ENCODE measurements around the gene INPP5K. TPM values are rescaled to one million over a fixed set of nuclear protein-coding genes. Genes with fewer than 3 reads are reported as not detected.

Gene INPP5K
- total and polyA plus RNA-seq, 2 donors (not counting 1 experiment from before 2014, with no cell fraction given) = 53.8 to 77.9 TPM

DNA sequence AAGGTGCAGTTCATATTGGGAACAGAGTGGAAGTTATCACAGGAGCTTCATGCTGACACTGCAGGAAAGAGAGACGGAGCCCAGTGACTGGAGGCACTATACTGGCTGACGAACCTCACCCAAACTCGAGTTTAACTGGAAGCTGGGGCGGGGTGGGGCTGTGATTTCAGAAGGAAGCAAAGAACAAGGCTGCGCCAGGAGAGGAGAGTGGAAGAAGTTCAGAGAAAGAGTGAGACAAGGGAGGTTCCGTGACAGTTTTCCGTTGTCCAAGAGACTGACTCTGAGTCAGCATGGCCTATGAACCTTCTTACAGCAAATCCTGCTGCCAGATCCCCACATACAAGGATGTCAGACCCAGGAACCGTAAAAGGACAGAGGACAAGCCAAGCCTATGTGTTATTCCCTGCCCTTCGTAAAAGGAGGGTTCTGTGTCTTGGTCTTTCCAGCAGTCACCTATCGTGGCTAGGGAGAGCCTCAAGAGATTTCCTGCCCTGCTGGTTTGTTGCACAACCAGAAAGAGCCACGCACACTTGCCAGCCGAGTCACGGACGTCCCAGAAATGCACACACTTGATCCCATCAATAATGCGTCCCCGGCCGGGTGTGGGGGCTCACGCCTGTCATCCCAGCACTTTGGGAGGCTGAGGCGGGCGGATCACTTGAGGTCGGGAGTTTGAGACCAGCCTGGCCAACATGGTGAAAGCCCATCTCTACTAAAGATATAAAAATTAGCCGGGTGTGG lies 41.1 kb upstream of the INPP5K start:
- Mint-ChIP-seq H3K27ac (no peak overlapping the region), H3K4me1 (peaks cover 55% of the 10 kb centered on the region), H3K4me3 (no peak overlapping the region), H3K9me3 (ENCODE audit: insufficient read depth) (no peaks in the 10 kb centered on the region), H3K27me3 (no peaks in the 10 kb centered on the region)
- TF ChIP-seq CTCF (IDR thresholded peaks at IDR 0.05) (no peak), EZH2 (IDR thresholded peaks at IDR 0.05; ENCODE audit: borderline replicate concordance, insufficient read depth, low read depth, low read length, poor library complexity, severe bottlenecking) (no peak)
- Histone ChIP-seq H3K4me3 (ENCODE audit: control extremely low read depth in 1 of 5, extremely low read depth in 1 of 5, insufficient read depth in 1 of 5, low read depth in 2 of 5, low read length in 4 of 5) (no peak overlapping the region), H3K9me3 (ENCODE audit: control extremely low read depth in 1 of 3, control insufficient read depth in 2 of 3, insufficient read depth in 1 of 3, low read length in 2 of 3) (no peaks in the 10 kb centered on the region), H2AFZ (ENCODE audit: insufficient read depth, low read depth, low read length, poor library complexity, severe bottlenecking) (no peak overlapping the region), H3K27me3 (replicated peaks in 1 of 4; ENCODE audit: control extremely low read depth in 1 of 4, control insufficient read depth in 3 of 4, insufficient read depth in 4 of 4, low read length in 3 of 4) (no peaks in the 10 kb centered on the region), H3K4me2 (replicated peaks; ENCODE audit: low read depth, low read length, poor library complexity, severe bottlenecking) (no peak overlapping the region), H3K79me2 (ENCODE audit: control insufficient read depth, insufficient read depth, low read length) (peaks cover 81% of the 10 kb centered on the region), H4K20me1 (ENCODE audit: control insufficient read depth, insufficient read depth, low read length, poor library complexity, severe bottlenecking) (peaks cover 42% of the 10 kb centered on the region), H3K9ac (ENCODE audit: low read length) (no peak overlapping the region), H3K27ac (ENCODE audit: low read length in 2 of 2) (peak overlapping the region in 1 of 2 donors; percentile 74), H3K4me1 (ENCODE audit: control insufficient read depth in 2 of 2, insufficient read depth in 2 of 2, low read length in 2 of 2) (peaks cover 34 to 37% of the 10 kb centered on the region in 2 donors), H3K36me3 (replicated peaks in 1 of 2; ENCODE audit: control extremely low read depth in 1 of 2, control insufficient read depth in 1 of 2, extremely low read depth in 1 of 2, insufficient read depth in 2 of 2, low read length in 1 of 2) (peaks cover 0 to 9% of the 10 kb centered on the region in 2 experiments)
- DNase-seq (no peak), ATAC-seq (ENCODE audit: low read depth) (no peak)
- WGBS (ENCODE audit: insufficient coverage) = 96% methylated on average over 17 of the region's 22 CpGs
- intact Hi-C loops (cut with micrococcal nuclease) = no loop called here
- ChIA-PET CTCF (no interaction called here), POLR2A (interaction anchor here (0.7 kb wide), 2 partner anchors 70 to 74 kb away, joined by 3 to 4 read pairs; no protein-coding TSS in a partner anchor)

Measured in B cell (primary cell).